NCI-H187 (cell line): Measurements from ENCODE around the gene CDK11A.
"Not testable (repeated sequence)": the region's sequence is repeated elsewhere in the genome, so short reads cannot be mapped to it uniquely, and the experiment has no call there.

ENCODE experiments used
- DNase-seq, 2 experiments: peaks; one replicate each; lab custom pipeline; 2025; lab: John Stamatoyannopoulos, UW

Gene CDK11A

GRCh38 chr1:1754051-1754815, 30.1 kb upstream of the CDK11A start:
- DNase-seq: no peak

GRCh38 chr1:1753607-1754005, 29.4 kb upstream of the CDK11A start:
- DNase-seq: no peak

- no peak for DNase-seq
These were observed 28.8 kb upstream of the CDK11A start for GRCh38 chr1:1752636-1753606.

- no peak for DNase-seq
These were observed 28.0 kb upstream of the CDK11A start for GRCh38 chr1:1752190-1752589.

GRCh38 chr1:1749941-1750340, 25.8 kb upstream of the CDK11A start:
- not testable (repeated sequence) for DNase-seq

DNA sequence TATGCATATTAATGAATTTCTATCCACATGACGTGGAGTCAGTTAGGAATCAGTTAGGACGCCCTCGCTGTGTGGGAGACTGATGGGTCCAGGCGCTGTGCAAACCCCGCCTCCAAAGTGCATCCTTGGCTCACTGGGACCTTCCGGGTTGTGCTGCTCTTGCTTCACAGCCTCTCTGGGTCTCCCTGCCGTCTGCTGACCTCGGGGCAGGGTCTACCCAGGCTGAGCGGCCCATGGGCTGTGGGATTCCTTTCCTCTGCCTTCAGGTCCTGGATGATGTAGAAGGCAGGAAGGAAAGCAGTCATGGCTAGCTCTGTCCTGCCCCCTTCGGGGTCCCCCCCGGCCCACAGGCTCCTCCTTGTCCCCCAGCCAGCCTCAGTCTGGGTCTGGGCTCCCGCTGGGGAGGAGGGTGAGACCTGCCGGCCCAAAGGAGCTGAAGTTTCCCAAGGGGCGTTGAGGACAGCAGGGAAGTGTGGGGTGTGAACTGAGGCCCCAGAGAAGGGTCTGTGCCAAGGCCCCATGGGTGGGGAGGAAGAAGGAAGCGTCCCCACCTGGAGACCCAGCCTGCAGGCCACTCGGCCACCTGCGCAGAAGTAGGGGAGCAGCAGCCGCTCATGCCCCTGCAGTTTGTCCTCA, 24.6 kb upstream of the CDK11A start:
- DNase-seq: no peak

- DNase-seq: not testable (repeated sequence)
These were observed 22.4 kb upstream of the CDK11A start for GRCh38 chr1:1746566-1746909.

DNA sequence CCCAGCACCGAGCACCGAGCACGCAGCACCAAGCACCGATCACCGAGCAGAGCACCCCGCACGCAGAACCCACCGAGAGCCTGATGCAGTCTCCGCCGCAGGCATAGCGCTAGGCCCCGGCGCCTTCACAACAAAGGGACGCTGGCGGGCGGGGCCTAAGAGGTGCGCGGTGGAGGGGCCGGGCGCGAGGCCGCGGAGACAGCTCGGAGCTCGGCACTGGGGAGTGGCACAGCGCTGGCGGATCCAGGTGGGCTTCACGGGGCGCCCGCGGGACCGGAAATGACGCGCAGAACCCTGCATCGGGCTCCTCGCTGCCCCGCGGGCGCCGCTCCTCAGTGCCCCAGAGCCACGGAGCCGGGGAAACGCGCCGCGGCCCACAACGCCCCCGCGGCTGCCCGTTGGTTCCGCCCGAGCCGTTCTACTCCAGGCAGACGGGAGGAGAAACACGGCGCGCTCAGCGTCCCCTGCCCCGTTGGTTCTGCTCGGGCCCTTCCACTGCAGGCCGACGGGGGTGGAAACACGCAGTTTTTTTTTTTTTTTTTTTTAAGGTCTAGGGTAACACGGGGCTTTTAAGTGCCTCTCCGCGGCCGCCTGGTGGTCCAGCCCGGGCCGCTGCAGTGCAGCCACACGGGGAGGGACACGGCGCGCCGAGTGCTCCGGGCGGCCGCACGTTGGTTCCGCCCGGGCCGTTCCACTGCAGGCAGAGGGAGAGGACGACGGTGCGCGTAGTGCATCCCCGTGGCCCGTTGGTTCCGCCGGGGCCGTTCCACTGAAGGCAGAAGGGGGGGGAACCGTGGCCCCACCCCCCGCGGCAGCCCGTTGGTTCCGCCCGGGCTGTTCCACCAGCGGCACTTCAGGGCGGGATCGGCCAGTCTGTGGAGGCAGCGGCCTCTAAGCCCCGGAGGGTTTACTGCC, 21.8 kb upstream of the CDK11A start:
- peak in 1 of 2 experiments; percentile 61 for DNase-seq

GRCh38 chr1:1742529-1742928, 18.4 kb upstream of the CDK11A start:
- not testable (repeated sequence) for DNase-seq

DNA sequence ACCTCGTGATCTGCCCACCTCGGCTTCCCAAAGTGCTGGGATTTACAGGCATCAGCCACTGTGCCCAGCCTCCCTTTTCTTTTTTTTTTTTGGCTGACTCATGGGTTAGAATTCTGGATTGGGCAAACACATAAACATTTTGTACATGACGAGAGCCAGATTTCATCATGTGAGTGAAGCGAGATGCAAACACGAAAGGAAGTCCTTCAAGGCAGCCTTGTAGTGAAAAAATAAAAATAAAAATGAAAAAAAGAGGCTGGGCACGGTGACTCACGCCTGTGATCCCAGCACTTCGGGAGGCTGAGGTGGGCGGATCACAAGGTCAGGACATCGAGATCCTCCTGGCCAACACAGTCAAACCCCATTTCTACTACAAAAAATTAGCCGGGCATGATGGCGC, 16.9 kb upstream of the CDK11A start:
- not testable (repeated sequence) for DNase-seq

DNA sequence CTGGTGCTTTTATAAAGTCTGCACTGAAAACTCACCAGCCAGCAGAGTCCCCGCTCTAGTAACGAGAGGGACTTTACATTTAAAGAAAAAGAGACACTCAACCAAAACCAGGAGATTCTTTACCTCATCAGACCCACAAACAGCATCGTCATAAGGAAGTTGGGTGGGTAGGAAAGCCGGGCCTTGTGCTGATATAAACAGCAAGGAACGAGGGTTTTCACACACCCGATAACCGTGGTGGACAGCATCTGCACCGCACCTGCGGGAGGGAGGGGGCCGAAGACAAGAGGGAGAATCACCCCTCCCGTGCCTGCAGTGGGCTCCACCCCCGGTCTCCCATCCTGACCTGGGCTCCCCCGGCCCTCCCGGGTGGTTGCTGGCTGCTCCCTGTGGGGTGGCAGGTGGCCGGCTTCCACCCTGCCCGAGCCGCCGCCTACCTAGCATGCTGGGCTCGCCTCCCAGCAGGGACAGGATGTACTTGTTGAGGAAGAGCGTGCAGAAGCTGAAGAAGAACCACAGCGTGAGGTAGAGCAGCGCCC, 14.7 kb upstream of the CDK11A start:
- DNase-seq: not testable (repeated sequence)

GRCh38 chr1:1737675-1738590, 13.8 kb upstream of the CDK11A start:
- not testable (repeated sequence) for DNase-seq

- DNase-seq: no peak
These were observed 8.2 kb upstream of the CDK11A start for GRCh38 chr1:1732381-1732780.

DNA sequence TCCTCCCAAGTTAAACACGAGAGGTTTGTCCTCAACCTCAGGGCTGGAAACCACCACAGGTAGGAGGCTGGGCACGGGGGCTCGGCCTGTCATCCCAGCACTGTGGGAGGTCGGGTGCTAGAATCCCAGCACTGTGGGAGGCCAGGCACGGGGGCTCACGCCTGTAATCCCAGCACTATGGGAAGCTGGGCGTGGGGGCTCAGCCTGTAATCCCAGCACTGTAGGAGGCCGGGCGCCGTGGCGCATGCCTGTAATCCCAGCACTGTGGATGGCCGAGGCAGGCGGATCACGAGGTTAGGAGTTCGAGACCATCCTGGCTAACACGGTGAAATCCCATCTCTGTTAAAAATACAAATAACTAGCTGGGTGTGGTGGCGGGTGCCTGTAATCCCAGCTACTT, 6.7 kb upstream of the CDK11A start:
- no peak for DNase-seq

- not testable (repeated sequence) for DNase-seq
These were observed 6.1 kb upstream of the CDK11A start for GRCh38 chr1:1730230-1730629.

- DNase-seq: not testable (repeated sequence)
These were observed 5.1 kb upstream of the CDK11A start for GRCh38 chr1:1729116-1729816.

- DNase-seq: not testable (repeated sequence)
These were observed 4.3 kb upstream of the CDK11A start for GRCh38 chr1:1728308-1729005.

GRCh38 chr1:1727131-1727651, 3.0 kb upstream of the CDK11A start:
- DNase-seq: not testable (repeated sequence)
